Measurements from ENCODE around the gene PBX2. TPM values are rescaled to one million over a fixed set of nuclear protein-coding genes. Genes with fewer than 3 reads are reported as not detected.

Gene PBX2
- total RNA-seq, 1 donor from 2014 or later = 166 TPM

GRCh38 chr6:32152769-32153563, 37.0 kb downstream of the PBX2 start:
- peaks cover 17% of the 10 kb centered on the region for H3K27me3 Mint-ChIP-seq
- peaks cover 14% of the 10 kb centered on the region for H3K36me3 Mint-ChIP-seq
- no peak for DNase-seq (ENCODE audit: extremely low spot score, unreplicated experiment)
- peaks cover 40% of the 10 kb centered on the region for H3K4me1 Mint-ChIP-seq (ENCODE audit: unreplicated experiment)
- H3K4me3 Mint-ChIP-seq = peak overlapping the region; percentile 100
- H3K27ac Mint-ChIP-seq = peak overlapping the region; percentile 97
- no peak for TF ChIP-seq CTCF (conservative IDR thresholded peaks at IDR 0.05)
- no peaks in the 10 kb centered on the region for H3K9me3 Mint-ChIP-seq

- peak within 1 kb of the TSS; percentile 97 for H3K27ac Mint-ChIP-seq
- DNase-seq (ENCODE audit: extremely low spot score, unreplicated experiment) = no peak
- H3K4me3 Mint-ChIP-seq = peak within 1 kb of the TSS; percentile 100
- no peak for TF ChIP-seq CTCF (conservative IDR thresholded peaks at IDR 0.05)
- H3K9me3 Mint-ChIP-seq = no peaks in the 10 kb centered on the region
- peaks cover 6% of the 10 kb centered on the region for H3K36me3 Mint-ChIP-seq
- peaks cover 40% of the 10 kb centered on the region for H3K4me1 Mint-ChIP-seq (ENCODE audit: unreplicated experiment)
- peaks cover 17% of the 10 kb centered on the region for H3K27me3 Mint-ChIP-seq
These were observed 37.9 kb downstream of the PBX2 start, which contains the start of gene PRRT1 for GRCh38 chr6:32151863-32152768. PRRT1 (minus strand) TSS chr6:32151939; CDS start chr6:32151827, 112 bp downstream.

- peaks cover 45% of the 10 kb centered on the region for H3K4me1 Mint-ChIP-seq (ENCODE audit: unreplicated experiment)
- no peak for DNase-seq (ENCODE audit: extremely low spot score, unreplicated experiment)
- no peak for TF ChIP-seq CTCF (conservative IDR thresholded peaks at IDR 0.05)
- H3K36me3 Mint-ChIP-seq = peaks cover 6% of the 10 kb centered on the region
- peaks cover 21% of the 10 kb centered on the region for H3K27me3 Mint-ChIP-seq
- H3K9me3 Mint-ChIP-seq = no peaks in the 10 kb centered on the region
- peak overlapping the region; percentile 36 for H3K4me3 Mint-ChIP-seq
- peak overlapping the region; percentile 24 for H3K27ac Mint-ChIP-seq
These were observed 38.7 kb downstream of the PBX2 start for GRCh38 chr6:32151181-32151862.

- Mint-ChIP-seq H3K9me3 (no peaks in the 10 kb centered on the region), H3K36me3 (peaks cover under 1% of the 10 kb centered on the region), H3K4me1 (ENCODE audit: unreplicated experiment) (peaks cover 44% of the 10 kb centered on the region), H3K27ac (peak overlapping the region; percentile 24), H3K4me3 (no peak overlapping the region), H3K27me3 (peaks cover 21% of the 10 kb centered on the region)
- no peak for TF ChIP-seq CTCF (conservative IDR thresholded peaks at IDR 0.05)
- DNase-seq (ENCODE audit: extremely low spot score, unreplicated experiment) = no peak
These were observed 39.8 kb downstream of the PBX2 start for GRCh38 chr6:32149932-32150870.

Data from type B pancreatic cell (in vitro differentiated cells).